Prostate gland (tissue), 2 donors: Measurements from ENCODE around the gene PRKAR2A.

Source experiments
- CTCF ChIP-seq, 4 experiments: fragments of 200-600 bp in 2 of 4; fragments of 450-650 bp in 2 of 4; sonication (generic) in 2 of 4; IDR thresholded peaks; 1 replicate in 3 of 4; 2 replicates in 1 of 4; pipeline ENCODE4 v1.5.1; 2016 to 2019; ENCODE audit warnings: antibody characterized with exemption in 4 of 4, mild to moderate bottlenecking in 2 of 4, moderate library complexity in 2 of 4
- POLR2A ChIP-seq: fragments of 450-650 bp; IDR thresholded peaks from one replicate; pipeline ENCODE4 v1.6.1; 2016; ENCODE audit warnings: antibody characterized with exemption, mild to moderate bottlenecking

GRCh38 chr3:48739955-48740823 lies 107.5 kb downstream of the PRKAR2A start:
- TF ChIP-seq CTCF (IDR thresholded peaks at IDR 0.05) (peak; percentile 50 to 80 (median 63)), POLR2A (no peak)
